Muscle of back (tissue), 11 donors: ENCODE measurements around the gene RIN3. TPM values are rescaled to one million over a fixed set of nuclear protein-coding genes. Genes with fewer than 3 reads are reported as not detected.

Source experiments
- DNase-seq, 3 donors: peaks; one replicate each; pipeline versions ENCODE4 v3.0.0 to v3.0.0-alpha.2; 2013
- polyA plus RNA-seq, 10 donors: library from polyadenylated mRNA; unstranded; fragments of 120-200 nt; gene quantifications; one replicate each; pipeline ENCODE4 v1.2.1, GENCODE V29; 2013; ENCODE audit not compliant: insufficient read length in 10 of 10

The RIN3 gene
- polyA plus RNA-seq, 10 donors: 10.3 to 17.0 (median 12.8) TPM

DNA sequence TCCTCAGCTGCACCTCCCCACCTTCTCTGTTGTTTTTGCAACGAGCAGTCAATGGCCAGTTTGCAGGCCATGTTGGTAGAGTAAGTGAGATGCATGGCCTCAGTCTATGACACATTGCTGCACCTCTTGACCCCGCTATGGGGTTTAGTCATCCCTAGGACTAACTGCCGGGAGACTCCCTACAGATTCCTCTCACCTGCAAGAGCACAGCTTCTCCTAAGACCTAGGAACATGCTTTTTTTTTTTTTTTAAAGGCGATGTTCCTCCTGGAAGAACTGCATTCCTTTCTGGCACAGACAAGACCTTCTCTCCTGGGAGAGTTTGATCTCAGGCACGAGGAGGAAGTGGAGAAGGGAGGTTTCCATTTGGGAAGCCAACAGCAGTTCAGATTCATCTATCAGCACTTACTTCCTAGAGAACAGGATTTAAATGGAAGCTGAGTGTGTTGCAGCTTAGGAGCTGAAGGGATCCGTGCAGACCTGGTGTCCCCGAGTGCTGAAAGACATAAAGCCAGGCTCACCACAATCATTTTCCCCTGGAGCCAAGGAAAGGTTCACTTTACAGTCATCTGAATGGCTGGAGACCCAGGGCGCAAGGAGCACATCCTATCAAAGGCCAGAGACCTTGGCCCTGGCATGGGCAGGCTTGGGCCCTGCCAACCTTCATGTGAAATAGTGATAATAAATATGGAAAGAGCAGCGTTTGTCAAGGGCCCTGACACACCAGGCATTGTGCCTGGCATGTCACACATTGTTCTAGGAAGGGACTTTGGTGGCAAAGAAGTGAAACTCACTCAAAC lies 130.8 kb downstream of the RIN3 start:
- peak in 1 of 3 donors; percentile 56 for DNase-seq

DNA sequence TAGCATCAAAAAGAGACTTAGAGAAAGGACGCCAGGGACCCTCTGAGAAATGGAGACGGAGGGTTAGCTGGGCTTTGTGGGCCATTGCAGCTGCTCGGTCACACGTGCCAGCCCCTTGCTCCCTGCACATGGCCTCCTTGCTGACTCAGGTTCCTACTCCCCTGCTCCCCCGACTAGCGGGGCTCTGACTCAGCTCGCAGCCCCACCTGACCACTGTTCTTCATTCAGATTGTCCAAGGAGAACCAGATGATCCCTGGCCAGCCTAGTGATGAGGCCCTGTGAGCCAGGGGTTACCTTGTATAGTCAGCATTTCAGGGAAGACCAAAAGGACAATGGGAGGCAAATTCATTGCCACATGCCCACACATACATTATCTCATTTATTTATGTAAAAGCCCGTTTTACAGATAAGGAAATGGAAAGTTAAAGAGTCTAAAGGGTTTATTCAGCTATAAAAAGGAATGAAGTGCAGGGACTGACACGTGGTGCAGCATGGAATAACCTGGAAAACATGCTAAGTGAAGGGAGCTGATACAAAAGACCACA lies 131.5 kb downstream of the RIN3 start:
- no peak for DNase-seq

- DNase-seq: peak in 1 of 3 donors; percentile 81
Observed at GRCh38 chr14:92645841-92646478, 132.4 kb downstream of the RIN3 start.

DNA sequence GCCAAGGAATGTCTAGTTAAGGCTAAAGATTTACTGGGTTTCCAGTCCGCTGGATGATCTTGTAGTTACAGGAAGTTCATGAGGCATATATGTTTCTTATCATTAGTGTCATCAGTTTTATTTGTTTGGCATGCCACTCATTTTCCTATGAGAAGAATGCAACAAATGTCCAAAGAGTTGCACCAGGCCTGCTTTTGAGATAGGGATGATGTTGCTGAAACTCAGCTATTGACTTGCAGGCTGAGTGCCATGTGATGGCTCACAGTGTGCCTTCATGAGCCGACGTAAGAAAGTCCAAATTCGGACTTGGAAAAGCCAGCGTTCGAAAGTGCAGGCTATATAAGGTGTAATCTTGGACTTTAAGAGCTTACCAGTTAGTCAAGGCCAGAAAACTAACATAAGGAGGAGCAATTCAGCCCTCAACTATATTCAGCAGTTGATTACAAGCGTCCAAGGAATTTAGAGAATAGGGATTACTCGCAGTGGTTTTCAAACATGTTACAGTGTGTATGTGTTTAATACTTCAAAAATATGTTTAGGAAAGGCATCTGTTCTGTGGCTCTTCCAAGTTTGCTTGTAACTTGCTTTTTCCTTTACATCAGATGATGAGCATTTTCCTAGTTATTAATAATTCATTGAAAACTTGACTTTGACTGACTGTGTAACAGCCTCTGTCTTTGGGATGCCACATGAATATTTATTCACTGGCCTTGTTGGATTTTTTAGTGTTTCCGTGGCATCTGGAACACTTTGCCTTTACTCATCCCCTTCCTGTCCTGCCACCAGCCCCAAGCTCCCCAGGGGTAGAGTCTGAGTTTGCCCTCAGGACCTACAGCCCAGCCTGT lies 133.6 kb downstream of the RIN3 start:
- peak; percentile 55 to 84 (median 81) for DNase-seq

GRCh38 chr14:92647797-92648279 lies 134.3 kb downstream of the RIN3 start:
- peak in 1 of 3 donors; percentile 43 for DNase-seq

GRCh38 chr14:92649066-92649465 lies 135.5 kb downstream of the RIN3 start:
- no peak for DNase-seq

DNA sequence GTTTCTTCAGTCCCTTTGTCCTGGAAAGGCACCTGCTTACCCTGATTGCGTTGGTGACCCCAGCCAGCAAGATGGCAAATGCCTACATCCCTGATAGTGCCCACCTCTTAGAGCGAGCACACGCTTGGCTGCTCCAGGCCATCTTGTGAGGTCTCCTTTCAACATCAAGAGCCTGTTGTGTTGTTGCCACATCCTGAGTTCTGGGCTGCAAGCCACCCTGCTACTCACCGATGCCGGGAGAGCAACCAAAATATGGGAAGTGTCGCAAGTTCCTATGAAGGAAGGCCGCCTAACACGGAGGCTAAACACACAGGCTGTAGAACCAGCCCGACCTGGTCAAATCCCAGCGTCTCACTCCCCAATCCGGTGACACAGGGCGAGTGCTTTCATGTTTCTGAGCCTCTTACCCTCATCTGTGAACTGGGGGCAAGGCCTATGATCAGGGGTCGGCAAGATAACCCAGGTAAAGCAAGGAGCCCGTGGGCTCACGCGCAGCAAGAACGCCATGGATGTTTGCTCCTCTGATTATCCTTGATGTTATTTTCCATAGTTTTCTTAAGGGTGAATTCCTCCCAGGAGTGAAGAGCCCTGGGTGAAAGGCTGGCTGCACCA lies 136.5 kb downstream of the RIN3 start:
- DNase-seq: peak in 1 of 3 donors; percentile 35

DNA sequence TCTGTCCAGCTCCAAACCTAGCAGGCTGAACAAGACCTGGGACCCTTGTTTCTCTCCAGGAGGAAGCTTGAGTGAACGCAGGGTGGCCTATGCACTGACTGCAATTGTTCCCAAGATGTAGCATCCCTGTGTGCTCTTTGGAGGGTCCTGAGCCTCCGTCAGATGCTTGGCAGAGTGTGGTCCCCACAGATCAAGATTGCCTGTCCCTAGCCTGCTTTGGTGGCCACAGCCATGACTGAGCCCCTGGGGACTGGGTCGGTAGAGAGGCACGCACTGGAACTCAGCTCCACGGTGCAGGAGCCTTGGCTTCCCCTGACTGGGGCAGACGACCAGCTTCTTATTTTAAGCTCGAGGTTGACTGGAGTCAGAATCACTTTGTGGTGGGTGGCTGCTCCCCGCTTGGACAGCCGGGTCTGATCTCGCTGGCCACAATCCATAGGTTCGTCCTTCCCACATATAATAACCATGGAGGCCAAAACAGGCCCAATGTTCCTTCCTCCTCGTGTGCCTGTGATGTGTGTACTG lies 137.1 kb downstream of the RIN3 start:
- DNase-seq: no peak

- peak in 1 of 3 donors; percentile 36 for DNase-seq
Observed at GRCh38 chr14:92651106-92651757, 137.7 kb downstream of the RIN3 start.

DNA sequence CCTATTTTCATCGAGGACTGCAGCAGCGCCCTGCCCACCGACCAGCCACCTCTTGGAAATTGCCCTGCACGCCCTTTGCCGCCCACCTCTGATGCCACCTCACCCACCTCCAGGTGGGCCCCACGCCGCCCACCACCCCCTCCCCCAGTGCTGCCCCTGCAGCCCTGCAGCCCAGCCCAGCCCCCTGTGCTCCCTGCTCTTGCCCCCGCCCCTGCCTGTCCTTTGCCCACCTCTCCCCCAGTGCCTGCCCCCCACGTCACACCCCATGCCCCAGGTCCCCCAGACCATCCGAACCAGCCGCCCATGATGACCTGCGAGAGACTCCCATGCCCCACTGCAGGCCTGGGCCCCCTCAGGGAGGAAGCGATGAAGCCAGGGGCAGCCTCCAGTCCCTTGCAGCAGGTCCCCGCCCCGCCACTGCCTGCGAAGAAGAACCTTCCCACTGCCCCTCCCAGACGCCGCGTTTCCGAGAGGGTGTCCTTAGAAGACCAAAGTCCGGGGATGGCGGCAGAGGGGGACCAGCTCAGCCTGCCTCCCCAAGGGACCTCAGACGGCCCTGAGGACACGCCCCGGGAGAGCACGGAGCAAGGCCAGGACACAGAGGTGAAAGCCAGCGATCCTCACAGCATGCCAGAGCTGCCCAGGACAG lies 138.3 kb downstream of the RIN3 start:
- no peak for DNase-seq

GRCh38 chr14:92652413-92653151 lies 139.0 kb downstream of the RIN3 start:
- no peak for DNase-seq

DNA sequence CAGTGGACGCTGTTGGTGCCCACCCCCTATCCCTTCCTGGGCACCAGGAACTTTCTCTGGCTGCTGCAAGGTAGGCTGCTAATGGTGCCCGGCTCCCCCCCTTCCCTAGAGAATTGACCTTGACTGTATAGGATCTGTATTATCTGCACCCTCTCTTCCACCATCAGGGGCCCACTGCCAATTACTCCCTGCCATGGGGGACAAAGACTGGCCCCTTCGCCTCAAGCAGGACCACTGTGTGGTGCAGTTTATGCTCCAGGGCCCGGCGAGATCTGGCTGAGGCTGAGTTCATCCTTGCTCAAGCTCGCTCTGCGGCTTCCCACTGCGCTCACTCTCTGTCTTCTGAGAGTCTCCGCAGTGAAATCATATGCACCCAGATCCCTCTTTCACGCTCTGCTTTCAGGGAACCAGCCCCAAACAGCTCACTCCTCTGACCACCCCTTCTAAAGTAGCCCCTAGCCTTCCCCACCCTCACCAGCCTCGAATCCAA lies 139.6 kb downstream of the RIN3 start:
- no peak for DNase-seq

GRCh38 chr14:92654239-92654901 lies 140.8 kb downstream of the RIN3 start:
- DNase-seq: no peak

- DNase-seq: no peak
Observed at GRCh38 chr14:92655419-92656201, 142.0 kb downstream of the RIN3 start.

GRCh38 chr14:92656306-92657081 lies 142.9 kb downstream of the RIN3 start:
- no peak for DNase-seq

GRCh38 chr14:92657457-92658142 lies 144.0 kb downstream of the RIN3 start:
- no peak for DNase-seq
